HEK293T (cell line): Measurements from ENCODE around the gene PDE6B.

ENCODE experiments used
- FOXA1 ChIP-seq: fragments of 450-650 bp; IDR thresholded peaks from 2 replicates; pipeline ENCODE4 v1.6.1; 2016; ENCODE audit warnings: mild to moderate bottlenecking
- SUZ12 ChIP-seq: fragments of 450-650 bp; IDR thresholded peaks from 2 replicates; pipeline ENCODE4 v1.6.1; 2016; ENCODE audit warnings: mild to moderate bottlenecking

- TF ChIP-seq FOXA1 (no peak), SUZ12 (no peak)
Measured at GRCh38 chr4:627347-628125, 2.2 kb downstream of the PDE6B start.
